Right atrium auricular region (tissue), 2 donors: Measurements from ENCODE around the gene OR4D1. TPM values are rescaled to one million over a fixed set of nuclear protein-coding genes. Genes with fewer than 3 reads are reported as not detected.
A peak's percentile ranks its signal among the peaks of the same experiment; 100 is the strongest.

Experiments
- DNase-seq: peaks from one replicate; pipeline ENCODE4 v3.0.0-alpha.2; 2019; ENCODE audit warnings: low spot score
- H3K27ac ChIP-seq, 2 donors: fragments of 200-600 bp; sonication (generic); 1 replicate in 1 of 2; 2 replicates in 1 of 2; pipeline ENCODE4 v1.5.1; 2016 to 2019
- H3K27me3 ChIP-seq, 2 donors: fragments of 200-600 bp; sonication (generic); one replicate each; pipeline versions ENCODE4 v1.5.1 to v1.6.0; 2017 to 2019
- H3K36me3 ChIP-seq: fragments of 200-600 bp; sonication (generic); one replicate; pipeline ENCODE4 v1.5.1; 2016
- H3K4me1 ChIP-seq, 2 donors: fragments of 200-600 bp; sonication (generic); one replicate each; pipeline versions ENCODE4 v1.5.1 to v1.6.0; 2017 to 2019
- H3K4me3 ChIP-seq, 2 donors: fragments of 200-600 bp; sonication (generic); 1 replicate in 1 of 2; 2 replicates in 1 of 2; pipeline ENCODE4 v1.5.1; 2017 to 2019; ENCODE audit warnings: mild to moderate bottlenecking in 1 of 2, moderate library complexity in 1 of 2
- H3K9me3 ChIP-seq, 2 donors: fragments of 200-600 bp; sonication (generic); one replicate each; pipeline ENCODE4 v1.5.1; 2019
- CTCF ChIP-seq, 2 donors: fragments of 200-600 bp; sonication (generic); IDR thresholded peaks; one replicate each; pipeline ENCODE4 v1.5.1; 2019; ENCODE audit warnings: antibody characterized with exemption in 2 of 2
- total RNA-seq, 2 donors: library from RNA; depleted of rRNA; stranded (reverse); fragments of >200 nt; gene quantifications; one replicate each; pipeline ENCODE4 v1.1.0, GENCODE V29; 2016

Gene OR4D1
- total RNA-seq, 2 donors from 2014 or later, result not detected

DNA sequence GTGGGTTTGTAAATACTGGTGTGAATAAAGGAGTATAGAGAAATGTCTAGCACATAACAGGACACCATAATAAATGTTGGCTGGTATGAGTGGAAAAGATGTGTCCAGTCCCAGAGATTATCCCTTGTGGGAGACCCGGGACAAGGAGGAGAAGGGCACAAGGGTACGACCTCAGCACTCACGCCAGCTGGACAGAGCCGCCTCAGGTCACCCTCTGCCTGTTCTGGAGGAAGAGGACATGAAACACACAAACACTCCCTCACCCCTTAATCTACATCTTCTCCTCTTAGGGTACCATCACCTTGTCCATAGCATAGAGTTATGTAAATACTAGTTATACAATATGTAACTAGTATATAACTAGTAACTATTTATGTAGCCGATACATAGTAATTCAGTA lies 38.2 kb upstream of the OR4D1 start:
- Histone ChIP-seq H3K27me3 (no peaks in the 10 kb centered on the region), H3K4me1 (no peaks in the 10 kb centered on the region), H3K27ac (no peak overlapping the region), H3K9me3 (no peaks in the 10 kb centered on the region), H3K36me3 (no peaks in the 10 kb centered on the region), H3K4me3 (no peak overlapping the region)
- no peak for TF ChIP-seq CTCF (IDR thresholded peaks at IDR 0.05)
- no peak for DNase-seq

DNA sequence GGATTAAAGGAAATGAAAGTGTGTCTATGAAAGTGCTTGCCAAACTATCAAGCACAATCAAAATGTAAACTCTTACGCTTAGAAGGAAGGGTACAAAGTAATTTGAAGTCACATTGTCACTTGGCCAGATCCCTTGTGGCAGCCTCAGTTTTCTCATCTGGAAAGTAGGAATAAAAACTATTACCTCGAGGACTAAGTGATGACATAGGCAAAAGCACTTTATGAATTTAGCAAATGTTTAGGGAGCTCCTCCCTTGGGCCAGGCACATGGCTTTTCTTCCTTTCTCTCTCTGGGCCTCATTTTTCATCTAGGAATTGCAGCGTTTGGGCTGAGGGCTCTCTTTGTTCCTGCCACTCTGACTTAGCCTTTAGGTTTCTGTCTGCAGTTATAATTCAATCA lies 36.5 kb upstream of the OR4D1 start:
- H3K4me1 ChIP-seq, result no peaks in the 10 kb centered on the region
- H3K9me3 ChIP-seq, result no peaks in the 10 kb centered on the region
- H3K36me3 ChIP-seq, result no peaks in the 10 kb centered on the region
- H3K4me3 ChIP-seq, result no peak overlapping the region
- H3K27ac ChIP-seq, result no peak overlapping the region
- no peak for TF ChIP-seq CTCF (IDR thresholded peaks at IDR 0.05)
- H3K27me3 ChIP-seq, result no peaks in the 10 kb centered on the region
- no peak for DNase-seq

DNA sequence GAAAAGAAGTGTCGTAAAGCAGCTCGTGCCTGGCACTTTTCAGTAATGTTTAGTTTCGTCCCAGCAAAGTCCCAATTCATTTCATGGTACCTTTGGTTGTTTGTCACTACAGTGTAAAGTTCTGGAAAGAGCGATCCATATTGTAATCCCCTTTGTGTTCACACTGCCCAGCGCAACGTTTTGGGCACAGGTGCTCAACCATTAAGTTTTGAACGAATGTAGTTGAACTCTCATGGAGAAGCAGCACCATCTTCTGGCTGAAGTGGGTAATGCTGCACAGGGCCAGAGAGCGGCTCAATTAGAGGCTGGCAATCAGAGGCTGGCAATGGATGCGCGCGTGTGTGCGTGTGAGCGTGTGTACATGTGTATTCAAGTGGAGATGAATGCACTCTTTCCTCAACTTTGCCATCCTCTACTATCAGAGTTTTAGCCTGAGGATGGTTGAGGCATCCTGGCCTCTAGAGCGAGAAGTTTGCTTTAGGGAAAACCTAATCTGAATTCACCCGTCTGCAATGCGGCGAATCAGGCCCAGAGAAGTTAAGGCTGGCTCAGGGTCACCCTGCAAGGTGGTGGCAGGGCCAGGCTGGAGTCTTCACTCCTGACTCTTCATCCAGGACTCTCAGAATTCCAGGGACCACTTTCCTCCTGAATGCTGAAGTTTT lies 35.1 kb upstream of the OR4D1 start:
- H3K27ac ChIP-seq, result no peak overlapping the region
- DNase-seq, result peak; percentile 83
- H3K4me1 ChIP-seq, result no peaks in the 10 kb centered on the region
- TF ChIP-seq CTCF (IDR thresholded peaks at IDR 0.05), result peak; percentile 87 to 96
- H3K4me3 ChIP-seq, result no peak overlapping the region
- H3K36me3 ChIP-seq, result no peaks in the 10 kb centered on the region
- no peaks in the 10 kb centered on the region for H3K27me3 ChIP-seq
- H3K9me3 ChIP-seq, result no peaks in the 10 kb centered on the region

DNA sequence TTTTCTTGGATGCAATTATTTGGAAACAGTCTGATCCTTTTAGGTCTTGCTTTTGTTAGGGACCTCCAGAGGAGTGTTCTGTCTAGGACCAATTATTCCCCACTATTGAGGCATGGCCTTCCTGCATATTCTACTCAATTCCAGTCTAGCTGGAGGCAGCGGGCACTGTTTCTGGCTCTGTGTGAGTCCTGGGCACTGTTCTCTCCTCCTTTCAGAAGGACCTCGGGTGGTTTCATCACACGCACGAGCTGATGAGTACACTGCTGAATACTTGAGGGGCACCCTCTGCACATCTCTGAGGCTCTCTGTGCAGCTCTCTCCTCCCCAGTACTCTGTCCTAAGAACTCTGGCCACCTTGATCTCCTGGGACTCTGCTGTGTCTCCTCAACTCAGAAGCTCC lies 34.2 kb upstream of the OR4D1 start:
- DNase-seq, result no peak
- no peak for TF ChIP-seq CTCF (IDR thresholded peaks at IDR 0.05)
- H3K4me1 ChIP-seq, result no peaks in the 10 kb centered on the region

DNA sequence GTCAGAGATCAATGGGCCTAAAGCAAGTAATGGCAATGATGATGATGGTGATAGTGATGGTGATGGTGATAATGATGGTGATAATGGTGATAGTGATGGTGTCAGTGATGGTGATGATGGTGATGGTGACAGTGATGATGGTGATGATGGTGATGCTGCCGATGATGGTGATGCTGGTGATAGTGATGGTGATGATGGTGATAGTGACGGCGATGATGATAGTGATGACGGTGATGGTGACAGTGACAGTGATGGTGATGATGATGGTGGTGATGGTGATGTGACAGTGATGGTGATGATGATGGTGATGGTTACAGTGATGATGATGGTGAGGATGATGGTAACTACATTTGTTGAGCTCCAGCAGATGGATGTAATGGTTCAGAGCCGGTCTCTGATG lies 30.8 kb upstream of the OR4D1 start:
- H3K4me3 ChIP-seq, result no peak overlapping the region
- H3K9me3 ChIP-seq, result no peaks in the 10 kb centered on the region
- TF ChIP-seq CTCF (IDR thresholded peaks at IDR 0.05), result no peak
- no peaks in the 10 kb centered on the region for H3K27me3 ChIP-seq
- no peak for DNase-seq
- no peaks in the 10 kb centered on the region for H3K36me3 ChIP-seq
- no peaks in the 10 kb centered on the region for H3K4me1 ChIP-seq
- no peak overlapping the region for H3K27ac ChIP-seq

More for the DNA sequence above, 34.2 kb upstream of the OR4D1 start:
- no peak overlapping the region for H3K4me3 ChIP-seq
- H3K27me3 ChIP-seq, result no peaks in the 10 kb centered on the region
- H3K36me3 ChIP-seq, result no peaks in the 10 kb centered on the region
- H3K9me3 ChIP-seq, result no peaks in the 10 kb centered on the region
- no peak overlapping the region for H3K27ac ChIP-seq

DNA sequence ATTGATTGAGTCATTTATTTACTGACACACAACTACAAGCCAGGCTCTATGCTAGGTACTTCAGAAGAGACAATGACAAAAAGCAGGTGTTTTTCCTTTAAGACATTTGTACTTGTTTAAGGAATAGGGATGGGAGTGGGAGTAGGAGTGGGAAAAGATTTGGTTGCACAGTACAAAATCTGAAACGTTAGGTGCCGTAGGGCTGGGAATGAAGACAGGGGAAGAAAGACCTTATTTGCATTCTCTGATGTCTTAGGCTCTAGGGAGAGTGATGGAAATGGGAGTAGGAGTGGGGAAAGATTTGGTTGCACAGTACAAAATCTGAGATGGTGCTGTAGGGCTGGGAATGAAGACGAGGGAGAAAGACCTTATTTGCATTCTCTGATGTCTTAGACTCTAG lies 28.7 kb upstream of the OR4D1 start:
- Histone ChIP-seq H3K27ac (no peak overlapping the region), H3K4me1 (no peaks in the 10 kb centered on the region), H3K4me3 (no peak overlapping the region), H3K36me3 (no peaks in the 10 kb centered on the region), H3K27me3 (no peaks in the 10 kb centered on the region), H3K9me3 (no peaks in the 10 kb centered on the region)
- no peak for DNase-seq
- no peak for TF ChIP-seq CTCF (IDR thresholded peaks at IDR 0.05)
